NCI-H146 (cell line): ENCODE data around the gene PANK3.
"Not testable (repeated sequence)": the region's sequence is repeated elsewhere in the genome, so short reads cannot be mapped to it uniquely, and the experiment has no call there.

Experiments used
- DNase-seq: peaks from one replicate; lab custom pipeline; 2025; lab: John Stamatoyannopoulos, UW

Gene PANK3

GRCh38 chr5:168578538-168579487, at the start of gene PANK3:
Gene PANK3 (minus strand): TSS chr5:168579368. CDS start chr5:168579283, 85 bp downstream.
- peak; percentile 55 for DNase-seq

GRCh38 chr5:168624850-168625364, 45.7 kb upstream of the PANK3 start:
- no peak for DNase-seq

DNA sequence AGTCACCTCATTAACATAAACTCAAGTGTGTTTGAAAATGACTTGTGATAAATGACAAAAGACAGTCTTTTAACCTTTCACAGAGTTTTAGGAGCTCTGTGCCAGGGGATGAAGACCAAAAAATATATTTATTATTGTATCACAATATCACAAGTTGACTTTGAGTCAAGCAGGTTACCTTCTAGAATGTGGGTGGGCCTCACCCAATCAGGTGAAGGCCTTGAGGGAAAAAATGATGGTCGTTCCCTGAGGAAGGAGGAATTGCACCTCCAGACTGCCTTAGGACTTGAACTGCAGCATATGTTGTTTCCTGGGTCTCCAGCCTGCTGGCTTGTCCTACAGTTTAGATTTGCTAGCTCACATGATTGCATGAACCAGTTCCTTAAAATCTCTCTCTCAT, 41.6 kb upstream of the PANK3 start:
- DNase-seq, result no peak

DNA sequence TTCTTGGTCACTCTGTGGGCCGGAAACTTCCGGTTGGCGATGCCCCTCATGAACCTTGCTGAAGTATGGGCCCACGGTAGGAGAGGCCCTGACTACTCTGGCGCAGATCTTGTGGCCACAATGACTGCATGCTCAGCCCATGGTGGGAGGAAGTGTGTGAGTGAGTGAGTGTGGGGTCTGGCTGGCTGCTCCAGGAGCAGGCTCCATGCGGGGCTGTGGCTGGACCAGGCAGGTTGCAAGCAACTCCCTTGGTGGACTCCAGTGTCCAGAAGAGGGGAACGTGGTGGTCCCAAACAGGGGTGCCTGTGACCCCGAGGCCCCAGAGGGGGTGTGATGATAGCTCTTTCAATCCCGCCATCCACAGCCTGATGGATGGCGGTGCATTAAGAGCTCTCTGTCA, 35.5 kb upstream of the PANK3 start:
- no peak for DNase-seq

DNA sequence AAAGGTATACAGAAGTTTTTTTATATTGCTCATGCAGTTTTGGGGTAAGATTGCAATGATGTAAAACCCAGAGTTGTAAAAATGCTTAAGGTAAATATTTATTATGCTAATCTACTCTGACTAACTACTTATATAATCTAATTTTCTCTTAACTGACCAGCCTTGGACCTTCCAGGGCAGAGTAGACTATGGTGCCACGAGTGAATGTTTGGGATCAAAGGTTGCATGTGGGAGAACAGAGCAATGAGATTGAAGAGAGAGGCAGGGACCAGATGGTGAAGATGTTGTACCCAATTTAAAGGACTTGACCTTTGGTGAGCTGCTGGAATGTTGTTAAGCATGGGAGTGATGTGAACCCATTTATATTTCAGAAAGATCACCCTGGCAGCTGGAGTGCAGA, 34.8 kb upstream of the PANK3 start:
- no peak for DNase-seq

GRCh38 chr5:168613396-168613795, 34.2 kb upstream of the PANK3 start:
- no peak for DNase-seq

- no peak for DNase-seq
These were observed 33.8 kb upstream of the PANK3 start for GRCh38 chr5:168612996-168613395.

GRCh38 chr5:168612123-168612522, 33.0 kb upstream of the PANK3 start:
- no peak for DNase-seq

DNA sequence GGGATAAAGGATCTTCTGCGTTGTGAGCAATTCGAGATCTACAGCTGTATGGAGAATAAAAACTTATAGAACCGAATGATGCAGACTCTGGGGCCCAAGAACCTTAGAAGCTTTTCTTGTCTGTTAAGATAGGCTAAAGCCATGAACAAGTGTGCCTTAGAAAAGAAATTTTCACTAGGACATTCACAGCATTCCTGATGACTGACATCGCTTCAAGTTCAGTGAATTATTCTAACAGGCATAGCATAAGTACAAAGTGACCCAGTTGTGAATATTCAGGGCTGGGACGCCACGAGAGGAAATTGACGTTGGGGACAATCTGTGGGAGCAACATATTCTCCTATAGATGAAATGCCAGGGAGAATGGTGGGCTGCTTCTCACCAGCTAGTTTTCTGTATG, 32.0 kb upstream of the PANK3 start:
- DNase-seq, result no peak

- no peak for DNase-seq
These were observed 30.8 kb upstream of the PANK3 start for GRCh38 chr5:168609806-168610482.

GRCh38 chr5:168608821-168609220, 29.7 kb upstream of the PANK3 start:
- no peak for DNase-seq

- DNase-seq, result no peak
These were observed 29.2 kb upstream of the PANK3 start for GRCh38 chr5:168608386-168608785.

GRCh38 chr5:168607946-168608345, 28.8 kb upstream of the PANK3 start:
- DNase-seq, result no peak

GRCh38 chr5:168606562-168606961, 27.4 kb upstream of the PANK3 start:
- DNase-seq, result no peak

- no peak for DNase-seq
These were observed 25.3 kb upstream of the PANK3 start for GRCh38 chr5:168604436-168604835.

- no peak for DNase-seq
These were observed 24.6 kb upstream of the PANK3 start for GRCh38 chr5:168603746-168604145.

DNA sequence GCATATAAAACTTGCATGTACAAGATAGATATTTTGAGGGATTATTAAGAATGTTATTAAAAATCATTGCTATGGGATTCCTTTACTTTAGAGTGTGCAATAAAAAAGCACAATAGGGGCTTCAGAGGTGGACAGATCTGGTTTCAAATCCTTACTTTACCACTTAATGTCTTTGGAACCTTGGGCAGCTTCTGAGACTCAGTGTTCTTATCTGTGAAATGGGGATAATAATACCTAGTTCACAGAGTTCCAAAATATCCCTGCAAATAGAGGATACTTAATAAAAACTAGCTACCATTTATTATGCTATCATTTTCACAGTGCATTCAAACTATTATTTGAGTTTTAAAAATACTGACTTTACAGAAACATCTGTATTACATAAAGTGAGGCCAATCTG, 23.3 kb upstream of the PANK3 start:
- DNase-seq, result no peak

GRCh38 chr5:168601972-168602371, 22.8 kb upstream of the PANK3 start:
- DNase-seq, result no peak

DNA sequence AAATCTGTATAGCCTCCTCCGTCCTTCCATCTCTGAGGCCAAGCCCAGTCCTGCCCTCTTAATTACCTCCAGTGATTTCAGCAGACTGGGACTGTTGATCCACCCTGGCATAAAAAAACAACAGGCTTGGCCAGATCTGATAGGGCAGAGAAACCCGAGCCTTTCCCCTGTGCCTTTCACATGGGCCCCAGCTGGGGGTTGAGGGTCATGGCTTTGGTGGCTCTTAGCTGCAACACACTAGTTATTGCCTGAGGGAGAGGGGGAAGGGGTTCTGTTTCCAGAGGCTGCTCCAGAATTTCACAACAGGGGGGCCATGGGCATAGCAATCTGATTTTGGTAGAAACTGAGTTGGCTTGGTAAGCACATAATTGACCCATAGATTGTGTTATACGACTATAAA, 21.2 kb upstream of the PANK3 start:
- DNase-seq, result no peak

DNA sequence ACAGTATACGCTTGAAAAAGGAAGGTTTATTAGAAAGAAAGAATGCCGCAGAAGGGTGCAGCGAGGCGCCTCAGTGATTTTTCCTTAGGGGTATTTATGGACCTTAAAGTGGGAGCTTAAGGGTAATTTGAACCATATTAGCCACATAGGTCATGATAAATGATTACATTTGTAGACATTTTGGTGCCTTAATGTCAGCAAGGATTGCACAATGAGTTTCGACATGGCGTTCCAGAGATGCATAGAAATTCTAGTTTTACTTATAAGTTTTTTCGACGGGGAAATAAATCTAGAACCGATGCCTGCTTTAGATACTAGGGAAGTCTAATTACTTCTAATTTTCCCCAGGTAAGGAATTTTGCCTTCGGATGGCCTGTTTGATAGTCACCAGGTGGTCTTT, 20.7 kb upstream of the PANK3 start:
- no peak for DNase-seq

GRCh38 chr5:168598639-168599038, 19.5 kb upstream of the PANK3 start:
- DNase-seq, result no peak

DNA sequence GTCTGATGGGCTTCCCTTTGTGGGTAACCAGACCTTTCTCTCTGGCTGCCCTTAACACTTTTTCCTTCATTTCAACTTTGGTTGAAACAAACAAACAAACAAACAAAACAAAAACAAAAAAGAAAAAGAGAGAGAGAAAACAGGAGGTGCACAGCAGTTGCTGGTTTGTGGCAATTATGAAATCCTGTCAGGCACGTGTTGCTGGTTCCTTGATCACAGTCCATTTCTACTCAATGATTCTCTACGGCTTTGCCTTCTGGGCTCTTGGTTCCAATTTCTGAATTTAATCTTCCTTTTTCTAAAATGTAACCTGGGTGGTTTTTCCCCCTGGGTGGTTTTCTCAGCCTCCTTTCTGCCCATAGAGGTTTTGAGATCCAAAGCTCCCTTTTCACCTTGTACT, 17.8 kb upstream of the PANK3 start:
- no peak for DNase-seq

GRCh38 chr5:168596122-168596521, 17.0 kb upstream of the PANK3 start:
- not testable (repeated sequence) for DNase-seq
